ENCODE measurements around the gene WDR74.

GRCh38 chr11:62799486-62799885 is 39.9 kb downstream of the WDR74 start:
- TF ChIP-seq EZH2 (IDR thresholded peaks at IDR 0.05; ENCODE audit: low read length, unreplicated experiment) (no peak), CTCF (conservative IDR thresholded peaks at IDR 0.05; ENCODE audit: low read depth, low read length) (no peak), EZH2phosphoT487 (IDR thresholded peaks at IDR 0.05; ENCODE audit: borderline replicate concordance, low read length) (no peak)

Measured in PC-3 (cell line).